ENCODE results near the gene ADAMTS14. TPM values are rescaled to one million over a fixed set of nuclear protein-coding genes. Genes with fewer than 3 reads are reported as not detected.

ADAMTS14 gene
- total RNA-seq, 1 experiment from 2014 or later, result 1.6 TPM

DNA sequence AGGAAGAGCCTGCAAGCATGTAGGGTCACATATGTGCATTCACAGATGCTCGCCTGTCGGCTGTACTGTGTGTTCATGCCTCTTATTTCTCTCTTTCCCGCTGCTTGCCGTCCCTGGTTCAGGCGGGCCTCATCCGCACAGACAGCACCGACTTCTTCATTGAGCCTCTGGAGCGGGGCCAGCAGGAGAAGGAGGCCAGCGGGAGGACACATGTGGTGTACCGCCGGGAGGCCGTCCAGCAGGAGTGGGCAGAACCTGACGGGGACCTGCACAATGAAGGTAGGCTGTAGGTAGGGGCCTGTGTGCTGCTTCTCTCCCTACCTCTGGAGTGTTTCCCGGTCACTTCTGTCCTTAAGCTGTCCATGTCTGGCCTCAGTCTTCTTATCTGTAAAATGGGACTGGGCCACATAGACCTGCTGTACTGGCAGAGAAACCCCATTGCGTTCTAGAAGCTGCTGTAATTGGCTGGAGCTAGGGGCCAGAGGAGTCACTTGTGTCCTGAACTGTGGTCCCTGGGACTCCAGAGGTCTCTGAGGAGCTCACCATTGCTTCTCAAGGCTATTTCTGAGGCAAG is 30.0 kb downstream of the ADAMTS14 start:
- Histone ChIP-seq H2AK5ac (ENCODE audit: insufficient read length, low read length) (no peak overlapping the region), H3K23ac (ENCODE audit: insufficient read length, low read depth, low read length) (no peak overlapping the region), H2BK120ac (ENCODE audit: low read depth, low read length, poor library complexity, severe bottlenecking) (no peak overlapping the region), H3K4me1 (ENCODE audit: insufficient read depth, low read length) (no peaks in the 10 kb centered on the region; the same call in 1 of the 2 replicates), H2BK15ac (ENCODE audit: low read depth, low read length) (no peak overlapping the region), H2BK20ac (ENCODE audit: low read depth, low read length, poor library complexity, severe bottlenecking) (no peak overlapping the region), H2BK12ac (ENCODE audit: insufficient read length, low read depth, low read length) (no peak overlapping the region), H3K27me3 (ENCODE audit: insufficient read depth, low read length) (no peaks in the 10 kb centered on the region), H3K4me2 (ENCODE audit: insufficient read depth, insufficient read length, low read length) (no peak overlapping the region), H3K18ac (ENCODE audit: insufficient read length, low read depth, low read length) (no peak overlapping the region), H2BK5ac (ENCODE audit: insufficient read length, low read length) (no peak overlapping the region), H4K8ac (replicated peaks; ENCODE audit: insufficient read length, low read depth, low read length) (no peak overlapping the region), H3K79me1 (ENCODE audit: insufficient read depth, low read depth, low read length, poor library complexity, severe bottlenecking) (no peaks in the 10 kb centered on the region), H2AFZ (ENCODE audit: low read length) (no peak overlapping the region), H4K20me1 (ENCODE audit: control insufficient read depth, insufficient read depth, insufficient read length) (no peaks in the 10 kb centered on the region), H3K56ac (ENCODE audit: insufficient read length, low read depth, low read length) (no peak overlapping the region), H4K5ac (ENCODE audit: insufficient read length, low read depth, low read length) (no peak overlapping the region), H3K27ac (ENCODE audit: insufficient read length, low read depth, low read length) (no peak overlapping the region), H3K4ac (ENCODE audit: low read depth, low read length) (no peak overlapping the region), H3K9me3 (ENCODE audit: control insufficient read depth, low read depth, low read length) (no peaks in the 10 kb centered on the region), H3K14ac (ENCODE audit: insufficient read depth, low read length) (no peak overlapping the region), H3K23me2 (ENCODE audit: insufficient read length, low read depth, low read length, poor library complexity, severe bottlenecking) (no peaks in the 10 kb centered on the region), H4K91ac (ENCODE audit: insufficient read length, low read depth, low read length) (no peak overlapping the region), H3K79me2 (ENCODE audit: insufficient read depth, low read length) (no peaks in the 10 kb centered on the region), H3K9ac (ENCODE audit: extremely low read depth, insufficient read length, low read length) (no peak overlapping the region), H3T11ph (ENCODE audit: low read length) (no peak overlapping the region)
- H3K36me3 Mint-ChIP-seq (ENCODE audit: insufficient read depth in 1 of 3, low read depth in 3 of 3), result no peaks in the 10 kb centered on the region
- H3K4me1 Mint-ChIP-seq, result peaks cover 7 to 9% of the 10 kb centered on the region in 2 experiments
- TF ChIP-seq, protein P1, sequence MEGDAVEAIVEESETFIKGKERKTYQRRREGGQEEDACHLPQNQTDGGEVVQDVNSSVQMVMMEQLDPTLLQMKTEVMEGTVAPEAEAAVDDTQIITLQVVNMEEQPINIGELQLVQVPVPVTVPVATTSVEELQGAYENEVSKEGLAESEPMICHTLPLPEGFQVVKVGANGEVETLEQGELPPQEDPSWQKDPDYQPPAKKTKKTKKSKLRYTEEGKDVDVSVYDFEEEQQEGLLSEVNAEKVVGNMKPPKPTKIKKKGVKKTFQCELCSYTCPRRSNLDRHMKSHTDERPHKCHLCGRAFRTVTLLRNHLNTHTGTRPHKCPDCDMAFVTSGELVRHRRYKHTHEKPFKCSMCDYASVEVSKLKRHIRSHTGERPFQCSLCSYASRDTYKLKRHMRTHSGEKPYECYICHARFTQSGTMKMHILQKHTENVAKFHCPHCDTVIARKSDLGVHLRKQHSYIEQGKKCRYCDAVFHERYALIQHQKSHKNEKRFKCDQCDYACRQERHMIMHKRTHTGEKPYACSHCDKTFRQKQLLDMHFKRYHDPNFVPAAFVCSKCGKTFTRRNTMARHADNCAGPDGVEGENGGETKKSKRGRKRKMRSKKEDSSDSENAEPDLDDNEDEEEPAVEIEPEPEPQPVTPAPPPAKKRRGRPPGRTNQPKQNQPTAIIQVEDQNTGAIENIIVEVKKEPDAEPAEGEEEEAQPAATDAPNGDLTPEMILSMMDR (conservative IDR thresholded peaks at IDR 0.05), result no peak
- H3K4me3 Mint-ChIP-seq, result no peak overlapping the region
- H3K27me3 Mint-ChIP-seq (ENCODE audit: low read depth), result no peaks in the 10 kb centered on the region; the same call in 1 of the 2 replicates
- no peaks in the 10 kb centered on the region for H3K9me3 Mint-ChIP-seq
- no peak for DNase-seq
- WGBS (ENCODE audit: extremely low coverage, insufficient read length, low lambda C conversion rate), result no CpG with 5 or more reads among the region's 15 CpGs
- H3K27ac Mint-ChIP-seq, result no peak overlapping the region
